ENCODE results near the gene COLGALT1.
"Not testable (repeated sequence)": the region's sequence is repeated elsewhere in the genome, so short reads cannot be mapped to it uniquely, and the experiment has no call there.

Gene COLGALT1

GRCh38 chr19:17557466-17557865 is 2.0 kb downstream of the COLGALT1 start:
- Histone ChIP-seq H3K27me3 (ENCODE audit: control insufficient read depth, insufficient read depth, low read length, poor library complexity, severe bottlenecking) (no peaks in the 10 kb centered on the region), H3K4me1 (ENCODE audit: control insufficient read depth, insufficient read depth, low read length) (no peaks in the 10 kb centered on the region), H3K27ac (ENCODE audit: insufficient read depth, low read depth, low read length, poor library complexity, severe bottlenecking) (no peak overlapping the region), H3K4me3 (ENCODE audit: insufficient read depth, low read depth, low read length) (no peak overlapping the region), H3K9me3 (ENCODE audit: control insufficient read depth, low read length) (no peaks in the 10 kb centered on the region), H3K36me3 (ENCODE audit: control insufficient read depth, insufficient read depth, low read length) (no peaks in the 10 kb centered on the region)
- WGBS, 2 experiments: 94 to 95% methylated on average over 9 of the region's 9 CpGs

GRCh38 chr19:17560205-17560595 is 4.8 kb downstream of the COLGALT1 start:
- no peaks in the 10 kb centered on the region for H3K9me3 ChIP-seq (ENCODE audit: control insufficient read depth, low read length)
- no peak overlapping the region for H3K27ac ChIP-seq (ENCODE audit: insufficient read depth, low read depth, low read length, poor library complexity, severe bottlenecking)
- no peak overlapping the region for H3K4me3 ChIP-seq (ENCODE audit: insufficient read depth, low read depth, low read length)
- no peaks in the 10 kb centered on the region for H3K4me1 ChIP-seq (ENCODE audit: control insufficient read depth, insufficient read depth, low read length)
- no peaks in the 10 kb centered on the region for H3K27me3 ChIP-seq (ENCODE audit: control insufficient read depth, insufficient read depth, low read length, poor library complexity, severe bottlenecking)
- WGBS, 2 experiments: 95% methylated on average over 14 of the region's 14 CpGs
- no peaks in the 10 kb centered on the region for H3K36me3 ChIP-seq (ENCODE audit: control insufficient read depth, insufficient read depth, low read length)

GRCh38 chr19:17562097-17562496 is 6.6 kb downstream of the COLGALT1 start:
- Histone ChIP-seq H3K27ac (ENCODE audit: insufficient read depth, low read depth, low read length, poor library complexity, severe bottlenecking) (no peak overlapping the region), H3K4me3 (ENCODE audit: insufficient read depth, low read depth, low read length) (no peak overlapping the region), H3K4me1 (ENCODE audit: control insufficient read depth, insufficient read depth, low read length) (no peaks in the 10 kb centered on the region), H3K9me3 (ENCODE audit: control insufficient read depth, low read length) (no peaks in the 10 kb centered on the region), H3K36me3 (ENCODE audit: control insufficient read depth, insufficient read depth, low read length) (peaks cover under 1% of the 10 kb centered on the region), H3K27me3 (ENCODE audit: control insufficient read depth, insufficient read depth, low read length, poor library complexity, severe bottlenecking) (no peaks in the 10 kb centered on the region)
- 95 to 97% methylated on average over 4 of the region's 4 CpGs for WGBS, 2 experiments

GRCh38 chr19:17562561-17562960 is 7.1 kb downstream of the COLGALT1 start:
- Histone ChIP-seq H3K27ac (ENCODE audit: insufficient read depth, low read depth, low read length, poor library complexity, severe bottlenecking) (no peak overlapping the region), H3K4me1 (ENCODE audit: control insufficient read depth, insufficient read depth, low read length) (no peaks in the 10 kb centered on the region), H3K9me3 (ENCODE audit: control insufficient read depth, low read length) (no peaks in the 10 kb centered on the region), H3K4me3 (ENCODE audit: insufficient read depth, low read depth, low read length) (no peak overlapping the region), H3K36me3 (ENCODE audit: control insufficient read depth, insufficient read depth, low read length) (peaks cover 5% of the 10 kb centered on the region), H3K27me3 (ENCODE audit: control insufficient read depth, insufficient read depth, low read length, poor library complexity, severe bottlenecking) (no peaks in the 10 kb centered on the region)
- 90 to 92% methylated on average over 11 of the region's 11 CpGs for WGBS, 2 experiments

- Histone ChIP-seq H3K4me3 (ENCODE audit: insufficient read depth, low read depth, low read length) (no peak overlapping the region), H3K9me3 (ENCODE audit: control insufficient read depth, low read length) (no peaks in the 10 kb centered on the region), H3K27me3 (ENCODE audit: control insufficient read depth, insufficient read depth, low read length, poor library complexity, severe bottlenecking) (no peaks in the 10 kb centered on the region), H3K36me3 (ENCODE audit: control insufficient read depth, insufficient read depth, low read length) (peaks cover 21% of the 10 kb centered on the region), H3K4me1 (ENCODE audit: control insufficient read depth, insufficient read depth, low read length) (no peaks in the 10 kb centered on the region), H3K27ac (ENCODE audit: insufficient read depth, low read depth, low read length, poor library complexity, severe bottlenecking) (no peak overlapping the region)
- WGBS, 2 experiments: 76 to 79% methylated on average over 6 of the region's 6 CpGs
Observed at GRCh38 chr19:17564781-17565180, 9.3 kb downstream of the COLGALT1 start.

- Histone ChIP-seq H3K4me1 (ENCODE audit: control insufficient read depth, insufficient read depth, low read length) (no peaks in the 10 kb centered on the region), H3K4me3 (ENCODE audit: insufficient read depth, low read depth, low read length) (no peak overlapping the region), H3K27me3 (ENCODE audit: control insufficient read depth, insufficient read depth, low read length, poor library complexity, severe bottlenecking) (no peaks in the 10 kb centered on the region), H3K9me3 (ENCODE audit: control insufficient read depth, low read length) (no peaks in the 10 kb centered on the region), H3K27ac (ENCODE audit: insufficient read depth, low read depth, low read length, poor library complexity, severe bottlenecking) (no peak overlapping the region), H3K36me3 (ENCODE audit: control insufficient read depth, insufficient read depth, low read length) (peaks cover 21% of the 10 kb centered on the region)
- 83 to 89% methylated on average over 3 of the region's 3 CpGs for WGBS, 2 experiments
Observed at GRCh38 chr19:17565611-17566010, 10.2 kb downstream of the COLGALT1 start.

GRCh38 chr19:17567940-17568339 is 12.5 kb downstream of the COLGALT1 start:
- 93 to 95% methylated on average over 1 of the region's 1 CpG for WGBS, 2 experiments
- Histone ChIP-seq H3K36me3 (ENCODE audit: control insufficient read depth, insufficient read depth, low read length) (peaks cover 21% of the 10 kb centered on the region), H3K27me3 (ENCODE audit: control insufficient read depth, insufficient read depth, low read length, poor library complexity, severe bottlenecking) (no peaks in the 10 kb centered on the region), H3K9me3 (ENCODE audit: control insufficient read depth, low read length) (no peaks in the 10 kb centered on the region), H3K4me3 (ENCODE audit: insufficient read depth, low read depth, low read length) (no peak overlapping the region), H3K4me1 (ENCODE audit: control insufficient read depth, insufficient read depth, low read length) (no peaks in the 10 kb centered on the region), H3K27ac (ENCODE audit: insufficient read depth, low read depth, low read length, poor library complexity, severe bottlenecking) (no peak overlapping the region)

GRCh38 chr19:17570291-17570690 is 14.8 kb downstream of the COLGALT1 start:
- not testable (repeated sequence) for H3K4me1 ChIP-seq (ENCODE audit: control insufficient read depth, insufficient read depth, low read length); H3K4me3 ChIP-seq (ENCODE audit: insufficient read depth, low read depth, low read length); H3K27me3 ChIP-seq (ENCODE audit: control insufficient read depth, insufficient read depth, low read length, poor library complexity, severe bottlenecking); H3K27ac ChIP-seq (ENCODE audit: insufficient read depth, low read depth, low read length, poor library complexity, severe bottlenecking); H3K9me3 ChIP-seq (ENCODE audit: control insufficient read depth, low read length)
- 92 to 95% methylated on average over 5 of the region's 5 CpGs for WGBS, 2 experiments
- H3K36me3 ChIP-seq (ENCODE audit: control insufficient read depth, insufficient read depth, low read length): peaks cover 21% of the 10 kb centered on the region

GRCh38 chr19:17570791-17571190 is 15.3 kb downstream of the COLGALT1 start:
- Histone ChIP-seq H3K27me3 (ENCODE audit: control insufficient read depth, insufficient read depth, low read length, poor library complexity, severe bottlenecking) (no peaks in the 10 kb centered on the region), H3K27ac (ENCODE audit: insufficient read depth, low read depth, low read length, poor library complexity, severe bottlenecking) (no peak overlapping the region), H3K36me3 (ENCODE audit: control insufficient read depth, insufficient read depth, low read length) (peaks cover 21% of the 10 kb centered on the region), H3K4me1 (ENCODE audit: control insufficient read depth, insufficient read depth, low read length) (no peaks in the 10 kb centered on the region), H3K9me3 (ENCODE audit: control insufficient read depth, low read length) (no peaks in the 10 kb centered on the region), H3K4me3 (ENCODE audit: insufficient read depth, low read depth, low read length) (no peak overlapping the region)
- 95 to 96% methylated on average over 6 of the region's 6 CpGs for WGBS, 2 experiments

GRCh38 chr19:17572638-17573037 is 17.2 kb downstream of the COLGALT1 start:
- Histone ChIP-seq H3K27ac (ENCODE audit: insufficient read depth, low read depth, low read length, poor library complexity, severe bottlenecking) (no peak overlapping the region), H3K4me3 (ENCODE audit: insufficient read depth, low read depth, low read length) (no peak overlapping the region), H3K9me3 (ENCODE audit: control insufficient read depth, low read length) (no peaks in the 10 kb centered on the region), H3K27me3 (ENCODE audit: control insufficient read depth, insufficient read depth, low read length, poor library complexity, severe bottlenecking) (no peaks in the 10 kb centered on the region), H3K36me3 (ENCODE audit: control insufficient read depth, insufficient read depth, low read length) (peaks cover 23% of the 10 kb centered on the region), H3K4me1 (ENCODE audit: control insufficient read depth, insufficient read depth, low read length) (no peaks in the 10 kb centered on the region)
- 94 to 97% methylated on average over 7 of the region's 7 CpGs for WGBS, 2 experiments
